Inflammatory macrophage treated with lipopolysaccharide for 1 hour (primary cell): ENCODE results near the gene LSR.
A peak's percentile ranks its signal among the peaks of the same experiment; 100 is the strongest.

Source experiments
- DNase-seq, 2 donors: peaks; one replicate each; pipeline ENCODE4 v3.0.0-alpha.2; 2020 to 2022

Gene LSR, protein sequence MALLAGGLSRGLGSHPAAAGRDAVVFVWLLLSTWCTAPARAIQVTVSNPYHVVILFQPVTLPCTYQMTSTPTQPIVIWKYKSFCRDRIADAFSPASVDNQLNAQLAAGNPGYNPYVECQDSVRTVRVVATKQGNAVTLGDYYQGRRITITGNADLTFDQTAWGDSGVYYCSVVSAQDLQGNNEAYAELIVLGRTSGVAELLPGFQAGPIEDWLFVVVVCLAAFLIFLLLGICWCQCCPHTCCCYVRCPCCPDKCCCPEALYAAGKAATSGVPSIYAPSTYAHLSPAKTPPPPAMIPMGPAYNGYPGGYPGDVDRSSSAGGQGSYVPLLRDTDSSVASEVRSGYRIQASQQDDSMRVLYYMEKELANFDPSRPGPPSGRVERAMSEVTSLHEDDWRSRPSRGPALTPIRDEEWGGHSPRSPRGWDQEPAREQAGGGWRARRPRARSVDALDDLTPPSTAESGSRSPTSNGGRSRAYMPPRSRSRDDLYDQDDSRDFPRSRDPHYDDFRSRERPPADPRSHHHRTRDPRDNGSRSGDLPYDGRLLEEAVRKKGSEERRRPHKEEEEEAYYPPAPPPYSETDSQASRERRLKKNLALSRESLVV

GRCh38 chr19:35248310-35249145 lies at the start of gene LSR:
Gene LSR, plus strand, starts transcription at chr19:35249002. Its CDS starts 21 bp downstream, at chr19:35249023.
- no peak for DNase-seq

GRCh38 chr19:35199481-35199880 lies 49.3 kb upstream of the LSR start:
- DNase-seq = no peak

DNA sequence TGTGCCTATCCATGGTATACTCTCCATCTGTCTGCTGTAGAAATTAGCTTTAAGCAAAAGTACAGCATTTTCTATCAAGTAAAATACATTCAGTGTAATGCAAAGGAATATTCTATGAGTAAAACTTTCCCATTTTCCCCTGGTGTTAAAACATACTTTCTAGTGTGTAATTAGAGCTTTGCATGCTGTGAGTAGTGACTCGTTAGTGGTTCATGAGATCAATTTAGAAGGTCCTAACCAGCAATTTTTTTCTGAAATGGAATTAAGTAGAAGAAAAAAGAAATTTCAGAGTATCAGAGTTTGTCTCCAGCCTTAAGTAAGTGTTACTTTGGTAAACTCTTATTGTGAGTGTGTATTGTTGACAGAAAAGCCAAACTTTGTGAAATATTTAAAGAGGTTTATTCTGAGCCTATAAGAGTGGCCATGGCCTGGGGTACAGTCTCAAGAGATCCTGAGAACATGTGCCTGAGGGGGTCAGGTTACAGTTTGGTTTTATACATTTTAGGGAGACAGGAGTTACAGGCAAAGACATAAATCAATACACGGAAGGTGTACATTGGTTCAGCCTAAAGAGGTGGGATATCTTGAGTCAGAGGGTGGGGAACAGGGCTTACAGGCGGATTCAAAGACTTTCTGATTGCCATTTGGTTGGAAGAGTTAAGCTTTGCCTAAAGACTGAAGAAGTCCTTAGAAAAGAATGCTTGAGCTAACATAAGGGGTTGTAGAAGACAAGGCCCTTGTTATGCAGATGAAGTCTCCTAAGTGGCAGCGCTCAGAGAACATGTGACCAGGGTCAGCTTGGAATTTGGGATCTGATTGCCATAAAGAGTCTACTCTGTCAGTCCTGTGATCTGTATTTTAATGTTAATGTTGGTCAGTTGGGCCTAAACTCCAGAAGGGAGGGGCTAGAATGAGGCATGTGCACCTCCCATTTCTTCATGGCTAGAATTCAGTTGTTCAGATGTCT lies 45.8 kb upstream of the LSR start:
- DNase-seq = no peak

DNA sequence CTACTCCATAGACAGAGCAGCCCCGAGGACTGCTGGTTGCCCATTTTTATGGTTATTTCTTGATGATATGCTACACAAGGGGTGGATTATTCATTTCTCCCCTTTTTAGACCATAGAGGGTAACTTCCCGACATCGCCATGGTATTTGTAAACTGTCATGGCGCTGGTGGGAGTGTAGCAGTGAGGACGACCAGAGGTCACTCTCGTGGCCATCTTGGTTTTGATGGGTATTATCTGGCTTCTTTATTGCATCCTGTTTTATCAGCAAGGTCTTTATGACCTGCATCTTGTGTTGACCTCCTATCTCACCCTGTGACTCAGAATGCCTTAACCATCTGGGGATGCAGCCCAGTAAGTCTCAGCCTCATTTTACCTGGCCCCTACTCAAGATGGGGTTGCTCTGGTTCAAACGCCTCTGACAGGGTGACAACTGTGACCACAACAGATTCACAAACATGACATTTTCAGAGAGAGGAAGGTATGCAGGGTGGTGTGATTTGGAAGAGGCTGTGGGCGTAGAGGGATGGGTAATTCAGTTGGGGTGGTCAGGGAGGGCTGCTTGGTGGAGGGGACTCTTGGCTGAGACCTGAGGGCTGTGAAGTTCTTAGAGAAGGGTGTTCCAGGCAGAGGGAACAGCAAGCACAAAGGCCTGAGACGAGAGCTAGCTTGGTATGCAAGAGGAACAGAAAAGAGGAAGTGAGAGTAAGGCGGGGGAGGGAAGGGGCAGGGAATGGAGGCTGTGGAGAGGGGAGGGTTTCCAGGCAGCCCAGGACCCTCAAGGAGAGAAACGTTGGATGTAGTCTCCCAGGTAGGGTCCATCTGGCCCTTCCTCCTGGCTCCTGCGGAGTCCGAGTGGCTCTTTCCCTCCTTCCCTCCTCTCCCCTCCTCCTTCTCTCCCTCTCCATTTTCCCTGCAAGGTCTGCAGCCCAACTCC lies 43.7 kb upstream of the LSR start:
- peak; percentile 75 to 80 for DNase-seq

GRCh38 chr19:35205733-35206323 lies 43.0 kb upstream of the LSR start:
- DNase-seq = no peak

DNA sequence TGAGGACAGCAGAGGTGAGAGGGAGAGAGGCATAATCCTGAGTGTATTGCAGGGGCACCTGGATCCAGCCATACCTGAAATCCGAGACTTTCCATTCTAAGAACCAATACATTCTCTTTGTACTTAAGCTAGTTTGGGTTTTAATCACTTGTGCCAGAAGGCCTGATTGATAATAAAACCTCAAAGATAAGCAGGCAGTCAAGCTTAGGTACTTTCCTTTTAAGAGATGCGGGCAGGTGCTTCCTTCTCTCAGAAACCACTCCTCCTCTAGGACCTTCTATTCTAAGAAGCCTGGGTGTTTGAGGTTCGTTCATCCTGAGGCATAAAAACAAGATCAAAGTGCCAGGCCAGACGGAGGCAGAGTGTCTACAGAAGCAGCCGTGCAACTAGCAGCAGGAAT lies 42.4 kb upstream of the LSR start:
- DNase-seq = no peak

GRCh38 chr19:35206855-35207254 lies 41.9 kb upstream of the LSR start:
- DNase-seq = no peak

GRCh38 chr19:35207391-35207871 lies 41.4 kb upstream of the LSR start:
- no peak for DNase-seq

- DNase-seq = no peak
Observed at GRCh38 chr19:35208121-35208520, 40.7 kb upstream of the LSR start.

DNA sequence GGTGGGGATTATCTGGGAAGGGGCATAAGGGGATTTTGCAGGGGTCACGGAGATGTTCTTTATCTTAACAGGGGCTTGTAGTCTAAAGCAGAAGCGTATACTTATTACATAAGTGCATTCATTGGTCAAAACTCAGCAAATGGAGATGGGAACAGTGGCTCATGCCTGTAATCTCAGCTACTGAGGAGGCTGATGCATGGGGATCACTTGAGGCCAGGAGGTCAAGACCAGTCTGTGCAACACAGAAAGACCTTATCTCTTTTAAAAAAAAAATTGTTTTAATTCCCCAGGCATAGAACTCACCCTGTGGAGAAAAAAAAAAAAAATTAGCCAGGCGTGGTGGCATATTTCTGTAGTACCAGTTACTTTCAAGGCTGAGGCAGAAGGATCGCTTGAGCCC lies 39.2 kb upstream of the LSR start:
- no peak for DNase-seq

DNA sequence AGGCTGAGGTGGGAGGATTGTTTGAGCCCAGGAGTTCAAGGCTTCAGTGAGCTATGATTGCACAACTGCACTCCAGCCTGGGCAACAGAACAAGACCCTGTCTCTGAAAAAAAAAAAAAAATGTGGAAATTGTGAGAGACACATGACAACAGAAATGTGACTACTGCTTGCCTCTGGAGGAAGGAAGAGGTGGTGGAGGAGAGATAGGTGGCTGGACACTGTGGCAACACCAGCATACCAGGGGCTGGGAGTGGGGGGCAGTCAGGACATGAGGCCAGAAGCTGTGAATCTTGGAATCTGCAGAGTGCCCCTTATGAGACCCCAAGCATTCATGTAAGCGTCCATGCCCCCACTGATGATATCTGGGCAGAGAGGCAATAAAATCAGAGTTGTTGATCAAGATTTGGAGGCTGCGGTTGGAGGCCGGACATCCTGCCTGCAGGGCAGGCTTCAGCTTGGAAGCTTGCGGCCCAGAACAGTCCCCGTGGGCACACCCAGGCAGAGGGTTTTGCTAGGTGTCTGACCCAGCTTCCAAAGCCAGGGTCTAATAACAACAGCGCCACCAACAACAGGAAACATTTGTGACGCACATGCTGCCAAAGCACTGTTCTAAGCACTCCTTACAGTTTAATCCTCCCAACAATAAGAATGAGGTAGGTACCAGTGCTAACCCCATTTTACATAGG lies 37.1 kb upstream of the LSR start:
- no peak for DNase-seq

DNA sequence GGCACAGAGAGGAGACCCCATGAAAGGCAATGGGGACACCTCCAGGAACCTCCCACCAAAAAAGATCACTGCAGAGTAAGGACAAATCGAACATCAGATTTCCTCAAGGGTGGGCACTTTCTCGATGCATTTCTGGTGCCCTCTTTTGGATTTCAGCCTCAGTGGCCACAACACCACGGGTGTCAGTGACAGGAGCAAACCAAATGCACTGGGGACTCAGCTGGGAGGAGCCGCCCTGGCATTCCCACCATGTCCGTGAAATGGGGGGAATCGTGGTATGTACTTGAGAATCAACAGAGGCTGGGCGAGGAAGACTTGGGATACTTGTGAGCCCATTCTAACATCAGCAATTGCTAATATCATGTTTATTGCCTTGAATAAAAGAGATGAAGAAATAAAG lies 36.6 kb upstream of the LSR start:
- no peak for DNase-seq

DNA sequence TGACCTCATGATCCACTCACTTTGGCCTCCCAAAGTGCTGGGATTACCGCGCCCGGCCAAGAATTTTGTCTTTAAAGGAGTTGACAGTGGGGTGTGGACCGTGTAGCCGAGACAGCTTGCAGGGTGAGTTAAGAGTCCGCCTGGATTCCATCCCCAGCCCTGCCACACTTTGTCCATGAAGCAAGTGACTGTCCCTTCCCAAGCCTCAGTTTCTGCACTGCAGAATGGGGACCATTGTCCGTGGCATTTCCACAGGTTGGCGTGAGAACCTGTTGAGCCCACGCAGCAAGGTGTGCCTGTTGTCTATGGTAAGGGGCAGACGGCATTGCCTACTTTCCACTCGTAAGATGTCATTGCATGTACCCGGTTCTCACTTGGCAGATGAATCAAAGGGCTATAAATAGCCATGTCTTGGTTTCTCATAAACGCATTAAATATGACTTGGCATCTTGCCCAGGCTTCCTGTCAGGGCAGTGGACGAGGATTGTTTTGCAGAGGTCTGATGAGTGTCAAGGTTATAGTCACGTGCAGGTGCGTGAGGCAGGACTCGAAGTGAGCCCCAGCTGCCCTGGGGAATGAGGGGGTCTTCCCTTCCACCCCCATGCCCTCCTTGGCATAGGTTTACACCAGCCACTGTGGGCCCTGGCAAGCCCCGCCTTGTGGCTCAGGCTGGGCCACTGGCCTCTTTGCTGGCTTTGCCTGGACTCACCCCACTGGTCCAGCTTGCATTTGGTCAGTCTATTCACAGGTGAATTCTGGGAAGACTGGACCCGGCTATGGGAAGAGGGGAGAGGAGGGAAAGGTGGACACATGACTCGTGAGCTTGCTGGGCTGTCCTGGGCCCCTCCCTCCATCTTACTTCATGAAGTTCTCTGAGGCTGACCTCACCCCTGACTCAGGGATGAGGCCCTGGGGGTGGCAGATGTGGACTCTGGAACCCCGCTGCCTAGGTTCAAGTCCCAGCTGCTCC lies 34.9 kb upstream of the LSR start:
- peak; percentile 89 for DNase-seq

- DNase-seq = no peak
Observed at GRCh38 chr19:35214766-35215422, 33.9 kb upstream of the LSR start.

GRCh38 chr19:35216016-35216832 lies 32.6 kb upstream of the LSR start:
- no peak for DNase-seq

- DNase-seq = peak; percentile 86 to 93
Observed at GRCh38 chr19:35216833-35217648, 31.8 kb upstream of the LSR start.

GRCh38 chr19:35217649-35217990 lies 31.2 kb upstream of the LSR start:
- DNase-seq = peak in 1 of 2 donors; percentile 57
